HepG2 (cell line): ENCODE results near the gene MUTYH. TPM values are rescaled to one million over a fixed set of nuclear protein-coding genes. Genes with fewer than 3 reads are reported as not detected.

Source experiments
- ATAC-seq: fragments of 200-7000 bp; cut with Tn5 transposase; 3 replicates; pipeline ENCODE4 v1.9.1; 2020; ENCODE audit warnings: mild to moderate bottlenecking, moderate library complexity
- BruUV-seq: library from RNA; stranded (reverse); fragments of 400-500 nt; replicated peaks from 2 replicates; lab custom pipeline; 2021; lab: Mats Ljungman, UMichigan
- CTCF ChIA-PET: fragments of 300-600 bp; formaldehyde crosslinking; extraction: SDS; loops from one replicate; lab custom pipeline; 2021; ENCODE audit warnings: low total read pairs, inconsistent platforms, low intra/inter-chr PET ratio; lab: Yijun Ruan, JAX
- POLR2A ChIA-PET: fragments of 350-600 bp; sonication (Branson Sonifier 250); formaldehyde crosslinking; loops from one replicate; lab custom pipeline; 2020; ENCODE audit warnings: antibody characterized with exemption, inconsistent platforms; lab: Yijun Ruan, JAX
- DNase-seq: peaks from one replicate; pipeline ENCODE4 v3.0.0-alpha.2; 2015; ENCODE audit warnings: low spot score
- FAIRE-seq: peaks from 3 replicates; lab custom pipeline; 2011; peaks lifted over from hg19 to GRCh38; lab: Jason Lieb, UNC
- H2AFZ ChIP-seq: one replicate; pipeline ENCODE4 v1.6.1; 2011; ENCODE audit warnings: low read length, inconsistent platforms
- H3K27ac ChIP-seq: fragments of 300-600 bp; 3 replicates; pipeline ENCODE4 v1.8.0; 2011; ENCODE audit warnings: mixed run types, mild to moderate bottlenecking, mixed read lengths, low read length, inconsistent platforms; ENCODE audit not compliant: insufficient read depth; ENCODE audit errors: extremely low read length
- H3K27me3 ChIP-seq, 2 experiments: fragments of 200-600 bp in 1 of 2; 2 replicates in 1 of 2; 3 replicates in 1 of 2; pipeline versions ENCODE4 v1.6.0 to v1.8.0; 2011; ENCODE audit warnings: low read length in 2 of 2, mild to moderate bottlenecking in 2 of 2, moderate library complexity in 2 of 2, inconsistent platforms in 1 of 2; ENCODE audit not compliant: insufficient read depth in 2 of 2, control insufficient read depth in 1 of 2
- H3K36me3 ChIP-seq, 2 experiments: fragments of 200-600 bp in 1 of 2; replicated peaks in 1 of 2; 2 replicates in 1 of 2; 3 replicates in 1 of 2; pipeline versions ENCODE4 v1.5.1 to v1.8.0; 2011; ENCODE audit warnings: low read length in 2 of 2, inconsistent platforms in 1 of 2; ENCODE audit not compliant: insufficient read depth in 2 of 2, control insufficient read depth in 1 of 2
- H3K4me1 ChIP-seq: 2 replicates; pipeline ENCODE4 v1.5.1; 2012; ENCODE audit warnings: low read length, inconsistent platforms; ENCODE audit not compliant: insufficient read depth
- H3K4me2 ChIP-seq: 2 replicates; pipeline ENCODE4 v1.6.0; 2011; ENCODE audit warnings: low read depth, low read length, inconsistent platforms
- H3K4me3 ChIP-seq, 3 experiments: fragments of 200-600 bp in 1 of 3; sonication (generic), shearing (Covaris generic) in 1 of 3; replicated peaks in 1 of 3; 2 replicates each; pipeline ENCODE4 v1.5.1; 2011 to 2016; ENCODE audit warnings: low read length in 3 of 3, inconsistent platforms in 2 of 3, low read depth in 2 of 3, mild to moderate bottlenecking in 2 of 3, control low read depth in 1 of 3, mixed read lengths in 1 of 3; ENCODE audit not compliant: insufficient read depth in 1 of 3
- H3K79me2 ChIP-seq: one replicate; pipeline ENCODE4 v1.6.1; 2011; ENCODE audit warnings: low read length, inconsistent platforms; ENCODE audit not compliant: insufficient read depth
- H3K9ac ChIP-seq: 2 replicates; pipeline ENCODE4 v1.6.0; 2011; ENCODE audit warnings: mild to moderate bottlenecking, low read depth, low read length, inconsistent platforms; ENCODE audit not compliant: insufficient read depth
- H3K9me3 ChIP-seq: 2 replicates; pipeline ENCODE4 v1.5.1; 2012; ENCODE audit warnings: mild to moderate bottlenecking, low read length
- H4K20me1 ChIP-seq: 2 replicates; pipeline ENCODE4 v1.6.0; 2011; ENCODE audit warnings: inconsistent platforms, mild to moderate bottlenecking, low read length, moderate library complexity; ENCODE audit not compliant: insufficient read depth
- ATM ChIP-seq: fragments of 450-650 bp; IDR thresholded peaks from 2 replicates; pipeline ENCODE4 v1.7.1; 2017; ENCODE audit warnings: mild to moderate bottlenecking, borderline replicate concordance
- ELF4 ChIP-seq: sonication (generic); formaldehyde crosslinking; IDR thresholded peaks from 2 replicates; pipeline ENCODE4 v1.5.0; 2020; ENCODE audit warnings: missing genetic modification reagents, mild to moderate bottlenecking, moderate library complexity, borderline replicate concordance
- GZF1 ChIP-seq: sonication (generic); formaldehyde crosslinking; IDR thresholded peaks from 2 replicates; pipeline ENCODE4 v1.5.1; 2020; ENCODE audit warnings: mild to moderate bottlenecking, missing genetic modification reagents
- KAT7 ChIP-seq: IDR thresholded peaks from 2 replicates; pipeline ENCODE4 v1.6.1; 2018; ENCODE audit warnings: borderline replicate concordance, missing compliant biosample characterization
- MEIS2 ChIP-seq: sonication (generic); formaldehyde crosslinking; IDR thresholded peaks from 2 replicates; pipeline ENCODE4 v1.9.0; 2021; ENCODE audit warnings: mild to moderate bottlenecking, missing genetic modification reagents
- NCOR1 ChIP-seq: fragments of 200-600 bp; sonication (generic); IDR thresholded peaks from 2 replicates; pipeline ENCODE4 v1.7.0; 2017; ENCODE audit warnings: antibody characterized with exemption, low read length, borderline replicate concordance
- NONO ChIP-seq, 2 experiments: fragments of 450-650 bp in 1 of 2; sonication (generic) in 1 of 2; formaldehyde crosslinking in 1 of 2; IDR thresholded peaks in 1 of 2; conservative IDR thresholded peaks in 1 of 2; 2 replicates each; pipeline versions ENCODE4 v1.6.1 to v1.8.0; 2017 to 2022; ENCODE audit warnings: mild to moderate bottlenecking in 1 of 2, missing genetic modification reagents in 1 of 2, moderate library complexity in 1 of 2
- NRL ChIP-seq: sonication (generic); formaldehyde crosslinking; IDR thresholded peaks from 2 replicates; pipeline ENCODE4 v1.5.0; 2020; ENCODE audit warnings: missing genetic modification reagents, mild to moderate bottlenecking, moderate library complexity, borderline replicate concordance
- PAWR ChIP-seq: sonication (generic); formaldehyde crosslinking; IDR thresholded peaks from 2 replicates; pipeline ENCODE4 v1.4.0; 2020; ENCODE audit warnings: missing genetic modification reagents, mild to moderate bottlenecking, borderline replicate concordance
- PLRG1 ChIP-seq: fragments of 450-650 bp; conservative IDR thresholded peaks from 2 replicates; pipeline ENCODE4 v1.6.1; 2016
- RCOR2 ChIP-seq: IDR thresholded peaks from 2 replicates; pipeline ENCODE4 v1.6.1; 2016; ENCODE audit warnings: missing biosample characterization, missing genetic modification reagents
- SATB2 ChIP-seq: sonication (generic); formaldehyde crosslinking; IDR thresholded peaks from 2 replicates; pipeline ENCODE4 v1.5.0; 2020; ENCODE audit warnings: missing genetic modification reagents
- SMYD3 ChIP-seq: sonication (generic); formaldehyde crosslinking; IDR thresholded peaks from 2 replicates; pipeline ENCODE4 v1.8.1; 2023; ENCODE audit warnings: mild to moderate bottlenecking, missing genetic modification reagents
- TERF1 ChIP-seq: sonication (generic); formaldehyde crosslinking; IDR thresholded peaks from 2 replicates; pipeline ENCODE4 v1.8.0; 2022; ENCODE audit warnings: mild to moderate bottlenecking, missing genetic modification reagents, moderate library complexity
- ZFP90 ChIP-seq: sonication (generic); formaldehyde crosslinking; IDR thresholded peaks from 2 replicates; pipeline ENCODE4 v1.8.0; 2022; ENCODE audit warnings: missing genetic modification reagents, mild to moderate bottlenecking, inconsistent platforms, borderline replicate concordance
- ZNF264 ChIP-seq: sonication (generic); formaldehyde crosslinking; IDR thresholded peaks from 2 replicates; pipeline ENCODE4 v1.4.0; 2020; ENCODE audit warnings: missing genetic modification reagents
- ZNF569 ChIP-seq: sonication (generic); formaldehyde crosslinking; IDR thresholded peaks from 2 replicates; pipeline ENCODE4 v1.5.0; 2020; ENCODE audit warnings: mild to moderate bottlenecking, missing genetic modification reagents, moderate library complexity, borderline replicate concordance
- ZNF776 ChIP-seq: sonication (generic); formaldehyde crosslinking; IDR thresholded peaks from 2 replicates; pipeline ENCODE4 v1.4.0; 2020; ENCODE audit warnings: mild to moderate bottlenecking, missing genetic modification reagents
- ZNF83 ChIP-seq: sonication (generic); formaldehyde crosslinking; IDR thresholded peaks from 2 replicates; pipeline ENCODE4 v1.4.0; 2020; ENCODE audit warnings: missing genetic modification reagents, mild to moderate bottlenecking, borderline replicate concordance
- in situ Hi-C: cut with HindIII; loops from 2 replicates; pipeline ENCODE4 v1.10.0; 2017; ENCODE audit warnings: low pct_unique_long_range_greater_than_20kb; ENCODE audit not compliant: extremely low pct_ligation_motif_present
- intact Hi-C: fragments of 100-400 bp; cut with micrococcal nuclease; formaldehyde crosslinking; loops from one replicate; pipeline ENCODE4 v1.10.0; 2022; ENCODE audit not compliant: unreplicated experiment
- polyA plus RNA-seq, 8 experiments: library from polyadenylated mRNA; depleted of rRNA in 3 of 8; stranded (reverse) in 7 of 8; unstranded in 1 of 8; fragments of >200 nt; fragmentation: Illumina TruSeq in 4 of 8; extraction: Trizol in 4 of 8; gene quantifications; 2 replicates each; pipeline versions ENCODE4 v1.2.1 to v1.2.3, GENCODE V29; 2011 to 2016; ENCODE audit warnings: low read depth in 4 of 8, missing spikeins in 1 of 8, mixed read lengths in 1 of 8; ENCODE audit not compliant: insufficient read depth in 1 of 8
- total RNA-seq, 5 experiments: library from RNA; depleted of rRNA; stranded (reverse); fragments of >200 nt; fragmentation: Illumina TruSeq; extraction: Trizol; gene quantifications; 2 replicates each; pipeline ENCODE4 v1.2.3, GENCODE V29; 2016; ENCODE audit warnings: low read depth in 1 of 5
- TF ChIP-seq, protein P1 (sequence below): sonication (generic); formaldehyde crosslinking; IDR thresholded peaks from 2 replicates; pipeline ENCODE4 v1.4.0; 2020; ENCODE audit warnings: missing genetic modification reagents
- TF ChIP-seq, protein P2 (sequence below): sonication (generic); formaldehyde crosslinking; IDR thresholded peaks from 2 replicates; pipeline ENCODE4 v1.8.0; 2022; ENCODE audit warnings: missing genetic modification reagents, mild to moderate bottlenecking, inconsistent platforms, borderline replicate concordance

MUTYH gene
- total and polyA plus RNA-seq, 2 of the 13 experiments (the other 11 are each of a cell fraction or from before 2014, with no cell fraction given), result 16.3 to 17.1 TPM

- TF ChIP-seq ZNF569 (no peak), ZNF83 (CRISPR knock-in tag) (no peak), SATB2 (no peak), ELF4 (CRISPR knock-in tag) (no peak)
- TF ChIP-seq, protein P1, sequence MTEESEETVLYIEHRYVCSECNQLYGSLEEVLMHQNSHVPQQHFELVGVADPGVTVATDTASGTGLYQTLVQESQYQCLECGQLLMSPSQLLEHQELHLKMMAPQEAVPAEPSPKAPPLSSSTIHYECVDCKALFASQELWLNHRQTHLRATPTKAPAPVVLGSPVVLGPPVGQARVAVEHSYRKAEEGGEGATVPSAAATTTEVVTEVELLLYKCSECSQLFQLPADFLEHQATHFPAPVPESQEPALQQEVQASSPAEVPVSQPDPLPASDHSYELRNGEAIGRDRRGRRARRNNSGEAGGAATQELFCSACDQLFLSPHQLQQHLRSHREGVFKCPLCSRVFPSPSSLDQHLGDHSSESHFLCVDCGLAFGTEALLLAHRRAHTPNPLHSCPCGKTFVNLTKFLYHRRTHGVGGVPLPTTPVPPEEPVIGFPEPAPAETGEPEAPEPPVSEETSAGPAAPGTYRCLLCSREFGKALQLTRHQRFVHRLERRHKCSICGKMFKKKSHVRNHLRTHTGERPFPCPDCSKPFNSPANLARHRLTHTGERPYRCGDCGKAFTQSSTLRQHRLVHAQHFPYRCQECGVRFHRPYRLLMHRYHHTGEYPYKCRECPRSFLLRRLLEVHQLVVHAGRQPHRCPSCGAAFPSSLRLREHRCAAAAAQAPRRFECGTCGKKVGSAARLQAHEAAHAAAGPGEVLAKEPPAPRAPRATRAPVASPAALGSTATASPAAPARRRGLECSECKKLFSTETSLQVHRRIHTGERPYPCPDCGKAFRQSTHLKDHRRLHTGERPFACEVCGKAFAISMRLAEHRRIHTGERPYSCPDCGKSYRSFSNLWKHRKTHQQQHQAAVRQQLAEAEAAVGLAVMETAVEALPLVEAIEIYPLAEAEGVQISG (CRISPR knock-in tag), result no peak
Observed at GRCh38 chr1:45379524-45379923, 39.3 kb upstream of the MUTYH start (continued).

GRCh38 chr1:45378184-45378583 is 37.9 kb upstream of the MUTYH start:
- DNase-seq, result no peak
- H2AFZ ChIP-seq, result no peak overlapping the region
- peaks cover 9% of the 10 kb centered on the region for H3K4me1 ChIP-seq
- FAIRE-seq, result no peak
- POLR2A ChIA-PET, result no interaction called here
- no peaks in the 10 kb centered on the region for H3K27me3 ChIP-seq
- no peak overlapping the region for H3K27ac ChIP-seq
- no TSS peak for BruUV-seq
- no peak overlapping the region for H3K9ac ChIP-seq
- intact Hi-C loops, result no loop called here
- no peak overlapping the region for H3K4me2 ChIP-seq
- H3K79me2 ChIP-seq, result no peaks in the 10 kb centered on the region
- in situ Hi-C loops, result no loop called here
- H4K20me1 ChIP-seq, result no peaks in the 10 kb centered on the region
- H3K36me3 ChIP-seq, result no peaks in the 10 kb centered on the region
- H3K4me3 ChIP-seq, result no peak overlapping the region
- CTCF ChIA-PET, result no interaction called here
- no peaks in the 10 kb centered on the region for H3K9me3 ChIP-seq
- ATAC-seq, result no peak
- TF ChIP-seq ZFP90 (no peak), ZNF264 (no peak), PAWR (no peak), KAT7 (CRISPR knock-in tag) (no peak), NCOR1 (no peak), PLRG1 (no peak), RCOR2 (no peak), ATM (no peak), NONO (IDR thresholded peaks at IDR 0.05) (no peak), NONO (CRISPR knock-in tag; conservative IDR thresholded peaks at IDR 0.05) (no peak), TERF1 (CRISPR knock-in tag) (no peak), MEIS2 (CRISPR knock-in tag) (no peak), ZNF776 (CRISPR knock-in tag) (no peak), NRL (CRISPR knock-in tag) (no peak), GZF1 (CRISPR knock-in tag) (no peak), SMYD3 (CRISPR knock-in tag) (no peak)
- TF ChIP-seq, protein P2, sequence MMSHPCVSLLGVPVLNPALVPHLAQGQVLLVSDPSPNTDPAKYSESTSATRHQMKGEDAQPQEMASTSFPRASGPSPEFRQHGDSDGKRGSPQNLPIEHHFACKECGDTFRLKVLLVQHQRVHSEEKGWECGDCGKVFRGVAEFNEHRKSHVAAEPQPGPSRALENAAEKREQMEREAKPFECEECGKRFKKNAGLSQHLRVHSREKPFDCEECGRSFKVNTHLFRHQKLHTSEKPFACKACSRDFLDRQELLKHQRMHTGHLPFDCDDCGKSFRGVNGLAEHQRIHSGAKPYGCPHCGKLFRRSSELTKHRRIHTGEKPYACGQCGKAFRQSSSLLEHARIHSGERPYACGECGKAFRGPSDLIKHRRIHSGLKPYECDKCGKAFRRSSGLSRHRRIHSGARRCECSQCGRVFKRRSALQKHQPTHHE (CRISPR knock-in tag), result no peak
